NCI-H524 treated with DMSO at 0.1 percent for 48 hours (cell line): Measurements from ENCODE around the gene HDAC4.

ENCODE experiments used
- DNase-seq: peaks from one replicate; lab custom pipeline; 2025; lab: John Stamatoyannopoulos, UW

HDAC4 gene

DNA sequence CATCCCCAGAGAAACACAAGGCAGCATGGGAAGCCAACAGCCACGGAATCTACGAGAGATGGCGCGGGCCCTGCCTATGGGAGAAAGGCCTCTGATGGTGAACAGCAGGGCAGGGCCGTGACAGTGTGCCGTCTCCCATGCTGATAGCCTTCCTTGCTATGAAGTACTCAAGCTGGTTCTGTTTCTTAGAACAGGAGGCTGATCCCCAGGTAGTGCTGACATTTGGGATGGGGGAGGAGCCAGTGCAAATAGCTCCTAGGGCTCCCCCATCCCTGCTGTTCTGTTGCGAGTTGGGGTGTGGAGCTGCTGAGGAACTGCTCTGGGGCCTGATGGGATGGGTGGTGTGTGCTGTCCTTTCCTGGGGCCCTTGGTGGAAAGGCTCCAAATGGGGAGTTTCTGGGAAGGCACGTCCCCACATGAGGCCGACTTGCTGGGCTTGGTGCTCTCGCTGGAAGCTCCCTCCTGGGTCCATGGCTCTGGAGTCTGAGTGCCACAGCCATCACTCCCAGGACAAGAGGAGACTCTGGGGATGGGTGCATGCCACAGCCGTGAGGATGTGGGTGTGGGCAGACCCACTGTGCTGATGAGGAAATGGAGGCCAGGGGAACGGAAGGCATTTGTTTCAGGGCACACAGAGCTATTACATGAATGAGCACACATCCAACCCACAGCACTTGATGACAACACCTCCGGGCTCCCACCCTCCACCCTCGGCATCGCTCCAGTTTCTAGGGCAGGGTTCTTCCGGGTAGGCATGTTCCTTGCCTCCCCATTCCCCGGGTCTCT, 246.8 kb downstream of the HDAC4 start:
- no peak for DNase-seq

DNA sequence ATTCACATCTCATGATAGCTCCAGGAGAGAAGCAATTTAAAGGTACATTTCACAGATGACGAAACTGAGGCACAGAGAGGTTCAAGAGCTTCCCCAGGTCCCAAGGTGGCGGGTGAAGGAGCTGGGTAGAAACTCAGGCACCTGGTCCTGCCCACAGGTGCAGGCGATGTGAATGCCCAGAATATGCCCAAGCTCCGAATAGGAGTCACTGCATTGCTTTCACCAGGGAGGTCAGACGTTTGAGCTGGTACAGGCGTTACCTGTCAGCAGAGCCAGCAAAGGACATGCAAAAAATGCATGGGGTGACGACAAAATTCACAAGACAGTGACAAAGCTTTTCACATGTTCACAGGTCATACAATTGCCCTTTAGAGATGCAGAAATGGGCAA, 247.9 kb downstream of the HDAC4 start:
- no peak for DNase-seq

DNA sequence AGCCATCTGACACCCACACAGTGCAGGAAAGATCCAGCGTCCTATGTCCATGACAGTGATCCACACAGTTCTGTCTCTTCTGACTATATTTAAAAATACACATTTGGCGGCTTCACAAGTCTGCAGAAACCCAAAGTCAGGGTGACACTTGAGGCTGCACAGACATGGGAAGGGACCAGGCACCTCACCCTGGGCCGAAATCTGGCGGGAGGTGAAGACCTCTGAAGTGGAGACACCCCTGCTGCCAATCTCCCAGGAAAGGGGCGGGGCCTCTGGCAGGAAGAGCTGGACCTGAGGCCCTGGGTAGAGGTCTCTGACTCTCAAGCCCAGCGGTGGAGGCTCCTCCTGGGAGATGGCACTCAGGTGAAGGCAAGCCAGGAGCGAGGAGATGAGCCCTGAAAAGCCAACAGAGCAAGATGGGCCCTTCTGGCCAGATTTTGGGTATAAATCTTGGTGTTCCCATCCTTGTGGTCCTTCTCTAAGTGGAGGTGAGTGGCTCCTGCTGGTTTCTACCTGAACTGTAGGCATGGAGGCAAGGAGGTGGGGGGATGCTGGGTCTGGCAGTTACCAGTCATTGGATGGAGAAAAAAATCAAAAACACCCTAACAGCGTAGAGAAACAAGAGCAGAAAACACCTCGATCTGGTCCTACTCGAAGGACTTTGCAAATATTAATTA, 248.4 kb downstream of the HDAC4 start:
- DNase-seq, result no peak

DNA sequence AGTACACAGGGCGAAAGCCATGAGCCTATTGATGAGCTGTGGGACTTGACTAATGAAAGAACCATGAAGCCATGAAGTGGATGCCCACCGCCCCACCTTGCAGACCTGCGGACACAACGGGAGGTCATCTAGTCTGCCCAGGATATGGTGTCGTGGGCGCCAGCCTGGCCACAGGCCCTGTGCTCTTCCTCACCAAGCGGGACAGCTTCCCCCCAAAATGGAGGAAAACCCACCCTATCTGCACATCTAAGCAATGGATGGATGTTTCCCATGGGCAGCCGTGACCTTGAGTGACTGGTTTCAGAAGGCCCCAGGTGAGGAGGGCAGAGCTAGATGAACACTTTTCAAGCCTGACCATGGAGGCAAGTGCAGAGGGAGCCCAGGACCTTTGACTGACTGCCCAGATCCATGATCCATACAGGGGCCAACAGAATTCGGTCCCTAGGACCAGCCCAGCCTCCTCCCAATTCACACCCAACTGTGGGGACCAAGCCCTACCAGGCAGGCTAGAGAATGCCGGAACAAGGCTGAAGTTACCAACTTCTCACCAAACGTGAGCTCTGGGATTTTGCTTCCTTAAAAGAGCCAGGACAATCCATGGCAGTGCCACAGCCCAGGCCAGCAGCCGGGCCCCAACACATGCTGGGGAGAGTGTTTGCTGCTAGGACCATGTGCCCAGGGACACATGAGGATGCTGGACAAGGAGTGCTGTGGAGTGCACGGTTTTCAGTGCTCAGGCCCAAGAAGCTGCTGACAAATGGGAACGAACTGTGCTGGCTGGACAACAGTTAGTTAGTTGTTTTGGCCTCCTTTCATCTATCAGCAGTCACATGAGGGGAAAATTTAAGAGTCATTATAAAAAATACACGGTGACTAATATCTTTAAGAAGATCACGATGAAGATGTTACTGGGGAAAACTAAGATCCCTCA, 249.4 kb downstream of the HDAC4 start:
- DNase-seq, result no peak

GRCh38 chr2:239150125-239151011, 250.5 kb downstream of the HDAC4 start:
- DNase-seq, result no peak

GRCh38 chr2:239149501-239149900, 251.3 kb downstream of the HDAC4 start:
- no peak for DNase-seq

DNA sequence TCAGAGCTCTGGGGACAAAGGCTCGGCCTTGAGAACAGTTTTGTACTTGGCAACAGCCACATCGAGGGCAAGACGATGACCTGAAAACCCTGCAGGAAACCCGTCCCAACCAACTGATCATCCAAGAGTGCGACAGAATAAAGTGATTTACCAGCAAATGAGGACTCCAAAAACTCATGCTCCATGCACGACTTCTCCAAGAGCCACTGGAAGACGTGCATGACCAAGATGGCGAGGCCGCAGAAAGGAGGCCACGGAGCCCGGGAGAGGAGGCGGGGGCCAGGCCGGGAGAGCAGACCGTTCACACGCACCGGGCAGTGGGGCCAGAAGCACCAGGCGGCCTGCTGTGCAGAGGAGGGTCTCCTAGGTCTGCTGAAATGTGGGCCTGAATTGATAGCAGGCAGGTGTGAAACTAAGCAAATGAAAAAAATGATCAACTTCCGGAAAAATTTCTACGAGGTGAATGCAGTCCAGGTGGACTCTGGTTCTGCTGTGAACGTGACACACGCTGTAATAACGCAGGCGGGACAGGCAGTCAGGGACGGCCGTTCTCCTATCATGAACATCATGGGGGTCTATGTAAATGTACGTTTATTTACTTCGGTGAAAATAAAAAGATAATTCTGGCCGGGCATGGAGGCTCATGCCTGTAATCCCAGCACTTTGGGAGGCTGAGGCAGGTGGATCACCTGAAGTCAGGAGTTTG, 252.2 kb downstream of the HDAC4 start:
- DNase-seq, result no peak

DNA sequence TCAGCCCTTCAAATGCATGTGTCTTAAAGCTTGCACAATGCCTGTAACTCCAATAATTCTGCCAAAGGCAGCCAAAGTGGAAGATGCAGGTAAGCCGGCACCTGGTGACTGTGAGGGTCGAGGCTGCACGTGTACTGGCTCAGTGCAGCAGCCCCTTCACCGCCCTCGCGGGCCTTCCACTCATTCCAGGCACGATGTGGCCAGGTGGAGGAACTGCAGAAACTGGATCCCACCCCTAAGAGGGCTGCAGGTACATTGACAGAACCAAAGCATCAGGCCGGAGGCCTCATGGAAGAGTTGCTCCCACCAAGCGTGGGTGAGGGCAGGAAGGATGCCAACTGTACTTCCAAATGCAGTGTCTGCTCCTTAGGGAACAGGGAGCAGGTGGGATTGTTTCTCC, 253.4 kb downstream of the HDAC4 start:
- no peak for DNase-seq

GRCh38 chr2:239146741-239147181, 254.1 kb downstream of the HDAC4 start:
- no peak for DNase-seq

DNA sequence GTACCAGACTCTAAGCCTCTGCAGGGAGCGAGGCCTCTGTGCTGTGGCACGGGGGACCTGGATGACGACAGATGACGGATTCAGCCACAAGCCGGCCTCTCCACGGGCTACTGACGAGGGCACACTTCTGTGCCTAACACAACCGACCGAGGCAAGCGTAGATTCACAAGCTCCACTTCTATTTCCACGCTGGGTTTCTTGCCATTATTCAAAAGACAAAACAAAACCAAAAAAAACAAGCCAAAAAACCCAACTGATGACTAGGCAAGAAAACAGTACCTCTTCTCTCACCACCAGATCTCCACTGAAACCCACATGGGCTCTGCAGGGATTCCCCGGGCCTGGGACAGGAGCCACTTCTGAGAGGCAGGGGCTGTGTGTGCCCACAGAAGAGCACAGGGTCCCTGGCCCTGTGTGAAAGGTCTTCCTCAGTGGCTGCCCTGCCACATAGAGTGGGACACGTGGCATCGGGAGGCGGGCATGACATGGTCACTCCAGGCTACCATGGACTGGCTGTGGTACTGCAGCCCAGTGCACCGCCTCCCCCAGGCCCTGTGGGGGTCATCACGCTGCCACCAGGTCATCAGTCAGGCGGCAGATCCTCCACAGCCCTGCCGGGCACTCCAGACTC, 254.7 kb downstream of the HDAC4 start:
- no peak for DNase-seq

DNA sequence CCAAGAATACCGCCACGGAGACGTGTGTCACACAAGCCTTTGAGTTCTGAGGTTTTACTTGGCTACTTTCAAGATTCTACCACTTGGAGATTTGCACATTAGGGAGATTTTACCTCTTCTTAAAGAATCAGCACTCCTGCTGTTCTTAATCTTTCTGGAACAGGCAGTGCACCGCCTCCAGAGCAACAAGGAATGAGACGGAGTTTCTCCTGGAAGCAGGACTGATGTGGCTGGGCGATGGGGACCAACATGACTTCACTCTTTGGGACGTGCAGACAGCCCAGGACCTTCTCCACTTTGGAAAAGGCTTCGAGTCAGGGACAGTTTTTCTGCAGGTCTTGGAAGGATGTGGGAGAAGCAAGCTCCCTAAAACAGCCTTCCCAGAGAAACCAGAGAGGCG, 255.2 kb downstream of the HDAC4 start:
- DNase-seq, result no peak

- DNase-seq, result no peak
Measured at GRCh38 chr2:239145106-239145505, 255.7 kb downstream of the HDAC4 start.

DNA sequence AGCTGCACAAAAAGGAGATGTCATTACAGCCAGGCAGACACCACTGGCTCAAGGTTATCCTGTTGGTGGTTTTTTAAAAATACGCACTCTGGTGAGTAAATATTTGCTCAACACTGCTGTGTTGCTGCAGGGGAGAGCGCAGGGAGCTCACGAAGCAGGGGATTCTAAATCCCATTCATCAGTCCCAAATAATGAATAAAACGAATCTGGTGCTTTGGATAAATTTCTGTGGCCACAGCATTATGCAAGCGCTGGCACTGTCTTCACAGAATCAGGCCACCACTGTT, 256.2 kb downstream of the HDAC4 start:
- DNase-seq, result no peak

GRCh38 chr2:239143858-239144712, 256.7 kb downstream of the HDAC4 start:
- no peak for DNase-seq

GRCh38 chr2:239142806-239143205, 258.0 kb downstream of the HDAC4 start:
- DNase-seq, result no peak

DNA sequence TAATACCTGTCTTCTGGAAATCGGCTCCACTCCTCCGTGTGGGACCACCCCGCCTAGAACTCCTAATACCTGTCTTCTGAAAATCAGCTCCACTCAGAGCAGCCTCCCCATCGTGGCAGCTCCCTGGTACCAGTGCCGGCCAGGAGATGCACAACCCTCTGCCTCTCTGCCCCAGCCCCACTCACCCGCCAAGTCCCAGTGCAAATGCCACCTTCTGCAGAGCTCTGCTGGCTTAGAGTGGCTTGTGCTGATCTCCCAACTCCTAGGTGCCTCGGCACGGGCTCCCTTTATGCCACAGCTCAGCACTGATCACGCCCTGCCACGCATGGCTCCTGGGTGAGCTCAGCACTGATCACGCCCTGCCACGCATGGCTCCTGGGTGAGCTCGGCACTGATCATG, 258.5 kb downstream of the HDAC4 start:
- no peak for DNase-seq

- DNase-seq, result no peak
Measured at GRCh38 chr2:239141021-239141760, 259.6 kb downstream of the HDAC4 start.

- DNase-seq, result no peak
Measured at GRCh38 chr2:239140346-239141020, 260.3 kb downstream of the HDAC4 start.
